Upper lobe of left lung (tissue), 6 donors: ENCODE results near the gene FAM20A. TPM values are rescaled to one million over a fixed set of nuclear protein-coding genes. Genes with fewer than 3 reads are reported as not detected.

Source experiments
- ATAC-seq, 2 donors: fragments of 200-7000 bp; cut with Tn5 transposase; one replicate each; pipeline ENCODE4 v1.9.1; 2022; ENCODE audit warnings: mild to moderate bottlenecking in 2 of 2, moderate library complexity in 2 of 2; ENCODE audit not compliant: low FRiP score in 2 of 2
- DNase-seq, 2 donors: peaks; one replicate each; pipeline ENCODE4 v3.0.0-alpha.2; 2019 to 2020
- H3K27ac ChIP-seq, 4 donors: fragments of 200-600 bp; sonication (generic); one replicate each; pipeline ENCODE4 v1.5.1; 2016 to 2019
- H3K27me3 ChIP-seq, 4 donors: fragments of 200-600 bp; sonication (generic); one replicate each; pipeline ENCODE4 v1.5.1; 2017 to 2019
- H3K36me3 ChIP-seq, 4 donors: fragments of 200-600 bp; sonication (generic); one replicate each; pipeline ENCODE4 v1.5.1; 2016 to 2019
- H3K4me1 ChIP-seq, 4 donors: fragments of 200-600 bp; sonication (generic); one replicate each; pipeline ENCODE4 v1.5.1; 2018 to 2019
- H3K4me3 ChIP-seq, 4 donors: fragments of 200-600 bp; sonication (generic); one replicate each; pipeline ENCODE4 v1.5.1; 2017 to 2019; ENCODE audit warnings: mild to moderate bottlenecking in 2 of 4, moderate library complexity in 1 of 4
- H3K9me3 ChIP-seq, 4 donors: fragments of 200-600 bp; sonication (generic); one replicate each; pipeline ENCODE4 v1.5.1; 2018 to 2019
- EP300 ChIP-seq, 4 donors: sonication (generic); formaldehyde crosslinking; IDR thresholded peaks; one replicate each; pipeline ENCODE4 v1.5.1; 2017; ENCODE audit warnings: antibody characterized with exemption in 4 of 4, control low read depth in 2 of 4
- POLR2A ChIP-seq, 4 donors: fragments of 450-650 bp; IDR thresholded peaks; one replicate each; pipeline ENCODE4 v1.5.1; 2016 to 2017; ENCODE audit warnings: antibody characterized with exemption in 4 of 4, mild to moderate bottlenecking in 2 of 4
- POLR2AphosphoS5 ChIP-seq, 2 donors: sonication (generic); formaldehyde crosslinking; IDR thresholded peaks; one replicate each; pipeline ENCODE4 v1.5.1; 2017; ENCODE audit warnings: antibody characterized with exemption in 2 of 2
- WGBS, 2 donors: methylation state at CpG; one replicate each; pipeline ENCODE4 v1.1.5; 2017 to 2018; 5-methylcytosine and 5-hydroxymethylcytosine counted together
- total RNA-seq, 6 donors: library from RNA; depleted of rRNA in 4 of 6; stranded (reverse); fragments of >200 nt in 4 of 6; gene quantifications; one replicate each; pipeline versions ENCODE4 v1.1.0 to v1.2.1, GENCODE V29; 2016 to 2021
- TF ChIP-seq, protein P1 (sequence below), 6 experiments: fragments of 450-650 bp in 4 of 6; fragments of 200-600 bp in 2 of 6; sonication (generic) in 2 of 6; IDR thresholded peaks; one replicate each; pipeline ENCODE4 v1.5.1; 2016 to 2019; ENCODE audit warnings: antibody characterized with exemption in 6 of 6
- donor health status: DM: no; HTN: no; CAD: no; lungs with moderate emphysema.
- donor health status: DM: no; HTN: yes; CAD: no; lungs with severe emphysema.

The FAM20A gene
- total RNA-seq, 6 donors from 2014 or later, result 40.3 to 150 (median 59.7) TPM

DNA sequence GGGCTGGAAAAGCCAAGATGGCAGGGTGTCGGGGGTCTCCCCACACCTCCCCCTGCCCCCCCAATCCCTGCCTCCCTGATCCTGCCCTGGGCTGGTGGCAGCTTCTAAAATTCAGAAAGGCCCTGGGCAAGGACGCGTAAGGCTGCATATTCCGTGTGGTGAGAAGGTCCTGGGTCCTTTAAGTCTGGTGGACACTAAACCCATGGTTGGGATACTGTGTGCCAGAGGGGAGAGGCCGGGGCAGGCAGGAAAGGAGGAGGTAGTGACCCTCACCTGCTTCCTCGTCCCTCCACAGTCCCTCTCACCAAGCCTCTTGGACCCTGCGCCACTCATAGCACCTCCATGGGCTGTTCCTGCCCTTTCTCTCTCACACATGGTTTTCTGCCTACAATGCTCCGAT, 60.2 kb downstream of the FAM20A start:
- H3K4me3 ChIP-seq, result no peak overlapping the region
- ATAC-seq (no peak), DNase-seq (no peak)
- WGBS, 2 donors, result 94 to 97% methylated on average over 8 of the region's 8 CpGs
- no peaks in the 10 kb centered on the region for H3K9me3 ChIP-seq
- H3K27ac ChIP-seq, result peak overlapping the region in 2 of 4 donors; percentile 75 to 77
- H3K4me1 ChIP-seq, result peaks cover 0 to 30% (median 14%) of the 10 kb centered on the region in 4 donors
- peaks cover 0 to 59% (median 20%) of the 10 kb centered on the region in 4 donors for H3K36me3 ChIP-seq
- H3K27me3 ChIP-seq, result no peaks in the 10 kb centered on the region
- TF ChIP-seq EP300 (IDR thresholded peaks at IDR 0.05) (no peak), POLR2A (IDR thresholded peaks at IDR 0.05) (no peak)

- peaks cover 0 to 30% (median 14%) of the 10 kb centered on the region in 4 donors for H3K4me1 ChIP-seq
- peaks cover 0 to 69% (median 26%) of the 10 kb centered on the region in 4 donors for H3K36me3 ChIP-seq
- no peaks in the 10 kb centered on the region for H3K27me3 ChIP-seq
- peak in 1 of 2 donors; percentile 71 for DNase-seq
- 59 to 65% methylated on average over 20 of the region's 20 CpGs for WGBS, 2 donors
- peak; percentile 32 to 34 for TF ChIP-seq POLR2AphosphoS5 (IDR thresholded peaks at IDR 0.05)
- peak in 1 of 4 donors; percentile 32 for TF ChIP-seq POLR2A (IDR thresholded peaks at IDR 0.05)
- TF ChIP-seq, protein P1, sequence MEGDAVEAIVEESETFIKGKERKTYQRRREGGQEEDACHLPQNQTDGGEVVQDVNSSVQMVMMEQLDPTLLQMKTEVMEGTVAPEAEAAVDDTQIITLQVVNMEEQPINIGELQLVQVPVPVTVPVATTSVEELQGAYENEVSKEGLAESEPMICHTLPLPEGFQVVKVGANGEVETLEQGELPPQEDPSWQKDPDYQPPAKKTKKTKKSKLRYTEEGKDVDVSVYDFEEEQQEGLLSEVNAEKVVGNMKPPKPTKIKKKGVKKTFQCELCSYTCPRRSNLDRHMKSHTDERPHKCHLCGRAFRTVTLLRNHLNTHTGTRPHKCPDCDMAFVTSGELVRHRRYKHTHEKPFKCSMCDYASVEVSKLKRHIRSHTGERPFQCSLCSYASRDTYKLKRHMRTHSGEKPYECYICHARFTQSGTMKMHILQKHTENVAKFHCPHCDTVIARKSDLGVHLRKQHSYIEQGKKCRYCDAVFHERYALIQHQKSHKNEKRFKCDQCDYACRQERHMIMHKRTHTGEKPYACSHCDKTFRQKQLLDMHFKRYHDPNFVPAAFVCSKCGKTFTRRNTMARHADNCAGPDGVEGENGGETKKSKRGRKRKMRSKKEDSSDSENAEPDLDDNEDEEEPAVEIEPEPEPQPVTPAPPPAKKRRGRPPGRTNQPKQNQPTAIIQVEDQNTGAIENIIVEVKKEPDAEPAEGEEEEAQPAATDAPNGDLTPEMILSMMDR (IDR thresholded peaks at IDR 0.05), result peak in 4 of 6 experiments; percentile 17 to 33 (median 25)
- peak in 1 of 4 donors; percentile 69 for TF ChIP-seq EP300 (IDR thresholded peaks at IDR 0.05)
- no peaks in the 10 kb centered on the region for H3K9me3 ChIP-seq
- no peak overlapping the region for H3K4me3 ChIP-seq
- ATAC-seq, result peak; percentile 30 to 63
- peak overlapping the region in 3 of 4 donors; percentile 45 to 77 (median 50) for H3K27ac ChIP-seq
These were observed 61.4 kb downstream of the FAM20A start for GRCh38 chr17:68539548-68540467.

- 64 to 78% methylated on average over 3 of the region's 3 CpGs for WGBS, 2 donors
- Histone ChIP-seq H3K36me3 (peaks cover 4 to 97% (median 38%) of the 10 kb centered on the region in 4 donors), H3K27me3 (no peaks in the 10 kb centered on the region), H3K9me3 (no peaks in the 10 kb centered on the region), H3K4me3 (no peak overlapping the region), H3K27ac (peak overlapping the region in 2 of 4 donors; percentile 18 to 23), H3K4me1 (peaks cover 0 to 15% (median 12%) of the 10 kb centered on the region in 4 donors)
- DNase-seq, result no peak
- no peak for ATAC-seq
- TF ChIP-seq EP300 (IDR thresholded peaks at IDR 0.05) (no peak), POLR2AphosphoS5 (IDR thresholded peaks at IDR 0.05) (no peak), POLR2A (IDR thresholded peaks at IDR 0.05) (no peak)
- TF ChIP-seq, protein P1 (IDR thresholded peaks at IDR 0.05), result no peak
These were observed 65.2 kb downstream of the FAM20A start for GRCh38 chr17:68535922-68536321.

DNA sequence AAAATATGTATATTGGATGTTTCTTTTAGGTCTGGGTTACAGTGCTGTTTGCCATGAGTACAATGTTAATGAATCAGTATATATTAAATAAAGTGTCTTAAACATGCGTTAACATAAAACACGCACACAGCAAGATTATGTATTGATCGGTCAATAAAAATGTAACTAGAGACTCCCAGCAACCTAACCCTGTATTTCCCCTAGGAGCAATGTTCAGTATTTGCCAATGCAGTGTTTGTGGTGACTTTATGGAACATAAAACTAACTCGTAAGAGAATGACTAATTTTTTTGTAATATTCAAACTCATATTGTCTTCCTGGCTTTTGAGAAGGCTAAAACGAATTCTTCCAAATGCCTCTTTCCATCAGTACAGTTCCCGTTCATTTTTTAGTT, 66.5 kb downstream of the FAM20A start:
- no peak for DNase-seq
- H3K27ac ChIP-seq, result no peak overlapping the region
- no peaks in the 10 kb centered on the region for H3K27me3 ChIP-seq
- H3K4me1 ChIP-seq, result peaks cover 0 to 14% (median 7%) of the 10 kb centered on the region in 4 donors
- no peak for TF ChIP-seq POLR2AphosphoS5 (IDR thresholded peaks at IDR 0.05)
- no peak for TF ChIP-seq EP300 (IDR thresholded peaks at IDR 0.05)
- no peak for TF ChIP-seq POLR2A (IDR thresholded peaks at IDR 0.05)
- TF ChIP-seq, protein P1 (IDR thresholded peaks at IDR 0.05), result no peak
- no peak for ATAC-seq
- H3K36me3 ChIP-seq, result peaks cover 15 to 97% (median 43%) of the 10 kb centered on the region in 4 donors
- WGBS, 2 donors, result 85 to 87% methylated on average over 6 of the region's 6 CpGs
- no peak overlapping the region for H3K4me3 ChIP-seq
- no peaks in the 10 kb centered on the region for H3K9me3 ChIP-seq

- DNase-seq (no peak), ATAC-seq (peak in 1 of 2 donors; percentile 59)
- Histone ChIP-seq H3K9me3 (no peaks in the 10 kb centered on the region), H3K27ac (no peak overlapping the region), H3K4me1 (peaks cover 0 to 14% (median 2%) of the 10 kb centered on the region in 4 donors), H3K36me3 (peaks cover 21 to 97% (median 48%) of the 10 kb centered on the region in 4 donors), H3K27me3 (no peaks in the 10 kb centered on the region), H3K4me3 (no peak overlapping the region)
- WGBS, 2 donors, result 75 to 78% methylated on average over 6 of the region's 6 CpGs
- TF ChIP-seq, protein P1 (IDR thresholded peaks at IDR 0.05), result peak in 5 of 6 experiments; percentile 24 to 55 (median 48)
- TF ChIP-seq EP300 (IDR thresholded peaks at IDR 0.05) (no peak), POLR2A (IDR thresholded peaks at IDR 0.05) (no peak), POLR2AphosphoS5 (IDR thresholded peaks at IDR 0.05) (no peak)
These were observed 67.1 kb downstream of the FAM20A start for GRCh38 chr17:68533887-68534694.
